ENCODE results near the gene CTBP2.

Gene CTBP2

DNA sequence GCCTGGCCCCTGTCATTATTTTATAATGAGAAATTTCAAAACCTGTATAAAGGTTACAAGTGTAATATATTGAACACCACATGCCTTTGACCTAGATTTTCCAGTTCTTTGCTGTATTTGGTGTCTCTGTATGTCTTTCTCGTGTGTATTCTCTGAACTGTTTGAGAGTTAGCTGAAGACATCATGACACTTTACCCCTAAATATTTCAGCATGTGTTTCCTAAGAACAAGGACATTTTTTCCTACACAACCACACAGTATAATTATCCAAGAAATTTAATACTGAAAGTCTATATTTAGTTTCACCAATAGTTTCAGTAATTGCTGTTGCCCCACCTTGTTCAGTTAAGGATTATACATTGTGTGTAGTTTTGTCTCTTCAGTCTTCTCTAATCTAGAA is 203.6 kb downstream of the CTBP2 start:
- Histone ChIP-seq H3K27me3 (replicated peaks; ENCODE audit: control insufficient read depth, insufficient read depth, low read length) (no peaks in the 10 kb centered on the region), H3K36me3 (ENCODE audit: control insufficient read depth, insufficient read depth, low read length) (no peaks in the 10 kb centered on the region), H3K4me3 (replicated peaks; ENCODE audit: low read depth, low read length) (no peak overlapping the region)
- DNase-seq (ENCODE audit: extremely low read depth, insufficient read length): no peak
- TF ChIP-seq, protein P1, sequence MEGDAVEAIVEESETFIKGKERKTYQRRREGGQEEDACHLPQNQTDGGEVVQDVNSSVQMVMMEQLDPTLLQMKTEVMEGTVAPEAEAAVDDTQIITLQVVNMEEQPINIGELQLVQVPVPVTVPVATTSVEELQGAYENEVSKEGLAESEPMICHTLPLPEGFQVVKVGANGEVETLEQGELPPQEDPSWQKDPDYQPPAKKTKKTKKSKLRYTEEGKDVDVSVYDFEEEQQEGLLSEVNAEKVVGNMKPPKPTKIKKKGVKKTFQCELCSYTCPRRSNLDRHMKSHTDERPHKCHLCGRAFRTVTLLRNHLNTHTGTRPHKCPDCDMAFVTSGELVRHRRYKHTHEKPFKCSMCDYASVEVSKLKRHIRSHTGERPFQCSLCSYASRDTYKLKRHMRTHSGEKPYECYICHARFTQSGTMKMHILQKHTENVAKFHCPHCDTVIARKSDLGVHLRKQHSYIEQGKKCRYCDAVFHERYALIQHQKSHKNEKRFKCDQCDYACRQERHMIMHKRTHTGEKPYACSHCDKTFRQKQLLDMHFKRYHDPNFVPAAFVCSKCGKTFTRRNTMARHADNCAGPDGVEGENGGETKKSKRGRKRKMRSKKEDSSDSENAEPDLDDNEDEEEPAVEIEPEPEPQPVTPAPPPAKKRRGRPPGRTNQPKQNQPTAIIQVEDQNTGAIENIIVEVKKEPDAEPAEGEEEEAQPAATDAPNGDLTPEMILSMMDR (IDR thresholded peaks at IDR 0.05; ENCODE audit: insufficient read depth, low read length, poor library complexity, severe bottlenecking): no peak

DNA sequence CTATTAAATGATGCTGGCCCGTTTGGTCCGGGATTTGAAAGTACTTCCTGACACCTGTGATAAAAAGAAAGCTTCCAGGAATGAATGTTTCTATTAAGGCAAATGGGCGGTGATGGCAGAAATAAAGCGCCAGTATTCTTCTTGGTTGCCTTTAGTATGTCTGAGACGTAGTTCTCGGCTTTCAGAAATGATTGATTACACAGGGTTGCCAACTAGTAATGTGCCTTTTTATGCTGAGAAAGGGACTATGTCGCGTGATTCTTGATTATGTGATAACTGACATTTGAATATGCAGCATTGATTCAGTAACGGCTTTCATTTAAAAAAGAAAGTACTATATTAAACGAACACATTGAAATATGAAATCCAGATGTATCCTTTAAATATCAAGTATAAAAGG is 204.5 kb downstream of the CTBP2 start:
- TF ChIP-seq, protein P1 (IDR thresholded peaks at IDR 0.05; ENCODE audit: insufficient read depth, low read length, poor library complexity, severe bottlenecking): no peak
- H3K4me3 ChIP-seq (replicated peaks; ENCODE audit: low read depth, low read length): no peak overlapping the region
- H3K27me3 ChIP-seq (replicated peaks; ENCODE audit: control insufficient read depth, insufficient read depth, low read length): no peaks in the 10 kb centered on the region
- no peak for DNase-seq (ENCODE audit: extremely low read depth, insufficient read length)
- no peaks in the 10 kb centered on the region for H3K36me3 ChIP-seq (ENCODE audit: control insufficient read depth, insufficient read depth, low read length)

DNA sequence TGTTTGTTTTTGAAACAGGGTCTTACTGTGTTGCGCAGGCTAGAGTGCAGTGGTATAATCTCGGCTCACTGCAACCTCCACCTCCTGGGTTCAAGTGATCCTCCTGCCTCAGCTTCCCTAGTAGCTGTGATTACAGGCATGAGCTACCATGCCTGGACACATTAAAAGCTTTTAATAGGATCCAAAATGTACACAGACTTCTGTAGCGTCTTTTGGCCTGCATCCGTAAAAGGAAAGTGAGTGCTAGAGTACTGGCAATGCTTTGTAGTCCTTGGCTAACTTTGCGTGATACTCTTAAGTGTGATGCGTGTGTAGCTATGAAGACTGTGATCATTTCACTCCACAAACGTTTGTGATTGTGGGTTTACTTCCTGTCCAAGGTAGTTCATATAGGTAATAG is 205.1 kb downstream of the CTBP2 start:
- Histone ChIP-seq H3K27me3 (replicated peaks; ENCODE audit: control insufficient read depth, insufficient read depth, low read length) (no peaks in the 10 kb centered on the region), H3K36me3 (ENCODE audit: control insufficient read depth, insufficient read depth, low read length) (no peaks in the 10 kb centered on the region), H3K4me3 (replicated peaks; ENCODE audit: low read depth, low read length) (no peak overlapping the region)
- DNase-seq (ENCODE audit: extremely low read depth, insufficient read length): no peak
- TF ChIP-seq, protein P1 (IDR thresholded peaks at IDR 0.05; ENCODE audit: insufficient read depth, low read length, poor library complexity, severe bottlenecking): no peak

DNA sequence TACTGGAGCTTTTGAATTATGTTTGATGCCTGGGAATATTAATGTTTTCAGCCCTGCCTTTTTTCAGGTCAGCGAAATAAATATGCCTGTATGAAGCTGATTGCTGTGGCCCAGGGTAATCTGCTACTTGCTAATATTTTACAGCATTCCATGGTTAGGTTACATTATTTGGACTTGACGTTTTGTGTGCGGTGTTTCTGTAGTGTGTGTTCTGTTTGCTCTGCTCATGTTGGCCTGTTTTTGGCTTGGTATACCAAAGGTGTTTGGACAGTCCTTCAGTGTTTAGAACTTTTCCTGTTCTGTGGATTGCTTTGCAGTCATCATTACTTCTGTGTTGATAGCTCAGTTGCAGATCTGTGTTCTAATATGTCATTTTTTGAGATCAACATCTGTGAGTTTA is 206.9 kb downstream of the CTBP2 start:
- no peaks in the 10 kb centered on the region for H3K27me3 ChIP-seq (replicated peaks; ENCODE audit: control insufficient read depth, insufficient read depth, low read length)
- no peaks in the 10 kb centered on the region for H3K36me3 ChIP-seq (ENCODE audit: control insufficient read depth, insufficient read depth, low read length)
- no peak overlapping the region for H3K4me3 ChIP-seq (replicated peaks; ENCODE audit: low read depth, low read length)
- DNase-seq (ENCODE audit: extremely low read depth, insufficient read length): no peak
- TF ChIP-seq, protein P1 (IDR thresholded peaks at IDR 0.05; ENCODE audit: insufficient read depth, low read length, poor library complexity, severe bottlenecking): no peak

DNA sequence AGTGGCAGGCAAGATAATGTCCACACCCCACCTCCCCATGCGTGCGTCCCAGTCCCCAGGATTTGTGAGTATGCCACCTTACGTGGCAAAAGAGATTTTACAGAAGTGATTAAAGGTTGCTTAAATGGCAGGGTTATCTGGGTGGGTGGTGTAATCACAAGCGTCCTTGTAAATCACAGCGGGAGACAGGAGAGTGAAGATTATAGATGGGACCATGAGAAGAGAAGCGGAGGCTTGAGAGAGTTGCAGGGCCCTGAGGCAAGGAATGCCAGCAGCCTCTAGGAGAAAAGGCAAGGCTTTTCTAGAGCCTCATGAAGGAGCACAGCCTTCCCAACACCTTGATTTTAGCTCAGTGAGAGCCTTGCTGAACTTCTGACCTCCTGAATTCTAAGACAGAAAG is 208.2 kb downstream of the CTBP2 start:
- Histone ChIP-seq H3K4me3 (replicated peaks; ENCODE audit: low read depth, low read length) (no peak overlapping the region), H3K27me3 (replicated peaks; ENCODE audit: control insufficient read depth, insufficient read depth, low read length) (no peaks in the 10 kb centered on the region), H3K36me3 (ENCODE audit: control insufficient read depth, insufficient read depth, low read length) (no peaks in the 10 kb centered on the region)
- TF ChIP-seq, protein P1 (IDR thresholded peaks at IDR 0.05; ENCODE audit: insufficient read depth, low read length, poor library complexity, severe bottlenecking): no peak
- DNase-seq (ENCODE audit: extremely low read depth, insufficient read length): no peak

DNA sequence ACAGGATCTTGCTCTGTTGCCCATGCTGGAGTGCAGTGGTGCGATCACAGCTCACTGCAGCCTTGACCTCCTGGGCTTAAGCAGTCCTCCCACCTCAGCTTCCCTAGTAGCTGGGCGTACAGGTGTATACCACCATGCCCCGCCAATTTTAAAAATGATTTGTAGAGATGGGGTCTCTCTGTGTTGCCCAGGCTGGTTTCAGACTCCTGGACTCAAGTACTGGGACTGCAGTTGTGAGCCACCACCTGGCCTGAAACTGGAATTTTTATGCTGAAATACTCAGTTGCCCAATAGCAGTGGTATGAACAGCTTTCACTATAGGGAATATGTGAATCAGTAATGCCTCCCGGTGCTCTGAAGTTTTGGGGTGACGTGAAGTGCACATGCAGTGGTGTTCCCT is 210.8 kb downstream of the CTBP2 start:
- Histone ChIP-seq H3K36me3 (ENCODE audit: control insufficient read depth, insufficient read depth, low read length) (peaks cover 2% of the 10 kb centered on the region; the same call in 1 of the 2 replicates), H3K4me3 (replicated peaks; ENCODE audit: low read depth, low read length) (no peak overlapping the region), H3K27me3 (replicated peaks; ENCODE audit: control insufficient read depth, insufficient read depth, low read length) (no peaks in the 10 kb centered on the region)
- TF ChIP-seq, protein P1 (IDR thresholded peaks at IDR 0.05; ENCODE audit: insufficient read depth, low read length, poor library complexity, severe bottlenecking): no peak
- DNase-seq (ENCODE audit: extremely low read depth, insufficient read length): no peak

All from GM06990 (cell line).